ENCODE data around the gene ECD. TPM values are rescaled to one million over a fixed set of nuclear protein-coding genes. Genes with fewer than 3 reads are reported as not detected.

Gene ECD
- total and polyA plus RNA-seq, 8 donors, result 4.0 to 12.2 (median 9.3) TPM

- H3K4me1 ChIP-seq, result no peaks in the 10 kb centered on the region
- ATAC-seq (no peak), FAIRE-seq (peak; percentile 17), DNase-seq (no peak)
- no peak overlapping the region for H3K4me3 ChIP-seq
- H3K27me3 ChIP-seq, result no peaks in the 10 kb centered on the region
- no peak overlapping the region for H3K27ac ChIP-seq
- H3K9me3 ChIP-seq, result no peaks in the 10 kb centered on the region
- 86 to 90% methylated on average over 3 of the region's 3 CpGs for WGBS, 2 donors
- H3K36me3 ChIP-seq, result peaks cover 3 to 86% (median 24%) of the 10 kb centered on the region in 3 donors
- intact Hi-C loops (cut with DNase I), result no loop called here
- no peak for TF ChIP-seq CTCF (IDR thresholded peaks at IDR 0.05)
Observed at GRCh38 chr10:73134727-73135126, 33.1 kb downstream of the ECD start.

GRCh38 chr10:73131913-73132686 lies 35.7 kb downstream of the ECD start:
- no peak for ATAC-seq
- intact Hi-C loops (cut with DNase I), result no loop called here

GRCh38 chr10:73131301-73131700 lies 36.5 kb downstream of the ECD start:
- FAIRE-seq, result no peak
- H3K27me3 ChIP-seq, result no peaks in the 10 kb centered on the region

More at GRCh38 chr10:73131913-73132686, 35.7 kb downstream of the ECD start:
- DNase-seq, result no peak
- Histone ChIP-seq H3K27me3 (no peaks in the 10 kb centered on the region), H3K27ac (no peak overlapping the region), H3K4me1 (no peaks in the 10 kb centered on the region), H3K36me3 (peaks cover 0 to 62% (median 32%) of the 10 kb centered on the region in 3 donors), H3K9me3 (no peaks in the 10 kb centered on the region), H3K4me3 (no peak overlapping the region)
- FAIRE-seq, result no peak
- TF ChIP-seq CTCF (IDR thresholded peaks at IDR 0.05), result no peak
- WGBS, 2 donors, result 86 to 91% methylated on average over 2 of the region's 2 CpGs

GRCh38 chr10:73126343-73126742 lies 41.5 kb downstream of the ECD start:
- intact Hi-C loops (cut with DNase I), result no loop called here
- Histone ChIP-seq H3K9me3 (no peaks in the 10 kb centered on the region), H3K4me3 (no peak overlapping the region), H3K4me1 (no peaks in the 10 kb centered on the region), H3K27me3 (no peaks in the 10 kb centered on the region), H3K27ac (no peak overlapping the region), H3K36me3 (peaks cover 0 to 23% (median 7%) of the 10 kb centered on the region in 3 donors)
- DNase-seq, result no peak
- TF ChIP-seq CTCF (IDR thresholded peaks at IDR 0.05), result no peak
- ATAC-seq, result no peak
- WGBS, 2 donors, result 96 to 100% methylated on average over 2 of the region's 2 CpGs
- FAIRE-seq, result no peak

More at GRCh38 chr10:73131301-73131700, 36.5 kb downstream of the ECD start:
- Histone ChIP-seq H3K4me3 (no peak overlapping the region), H3K9me3 (no peaks in the 10 kb centered on the region), H3K36me3 (peaks cover 0 to 57% (median 29%) of the 10 kb centered on the region in 3 donors), H3K27ac (no peak overlapping the region), H3K4me1 (no peaks in the 10 kb centered on the region)
- WGBS, 2 donors, result 61 to 68% methylated on average over 2 of the region's 2 CpGs
- DNase-seq (no peak), ATAC-seq (no peak)
- no peak for TF ChIP-seq CTCF (IDR thresholded peaks at IDR 0.05)
- intact Hi-C loops (cut with DNase I), result no loop called here

- TF ChIP-seq CTCF (IDR thresholded peaks at IDR 0.05), result no peak
- Histone ChIP-seq H3K4me1 (no peaks in the 10 kb centered on the region), H3K9me3 (no peaks in the 10 kb centered on the region), H3K27ac (no peak overlapping the region), H3K36me3 (no peaks in the 10 kb centered on the region), H3K27me3 (no peaks in the 10 kb centered on the region), H3K4me3 (no peak overlapping the region)
- FAIRE-seq (no peak), DNase-seq (no peak), ATAC-seq (no peak)
- intact Hi-C loops (cut with DNase I), result no loop called here
- 71 to 83% methylated on average over 4 of the region's 4 CpGs for WGBS, 2 donors
Observed at GRCh38 chr10:73119952-73120351, 47.9 kb downstream of the ECD start.

Measured in pancreas (tissue), 10 donors.